Measurements from ENCODE around the gene AP1M2.

Gene AP1M2

GRCh38 chr19:10567656-10568055 is 19.5 kb downstream of the AP1M2 start:
- ChIA-PET POLR2A (no interaction called here), CTCF (interaction anchor here (1.0 to 19.6 kb wide), 10 partner anchors 14 to 163 kb away, joined by 3 to 644 read pairs (median 7); no protein-coding TSS in a partner anchor)
- DNase-seq (ENCODE audit: low read depth, low spot score): no peak
- H3K4me3 ChIP-seq (ENCODE audit: low read depth, low read length): peak overlapping the region; percentile 72
- TF ChIP-seq, protein P1, sequence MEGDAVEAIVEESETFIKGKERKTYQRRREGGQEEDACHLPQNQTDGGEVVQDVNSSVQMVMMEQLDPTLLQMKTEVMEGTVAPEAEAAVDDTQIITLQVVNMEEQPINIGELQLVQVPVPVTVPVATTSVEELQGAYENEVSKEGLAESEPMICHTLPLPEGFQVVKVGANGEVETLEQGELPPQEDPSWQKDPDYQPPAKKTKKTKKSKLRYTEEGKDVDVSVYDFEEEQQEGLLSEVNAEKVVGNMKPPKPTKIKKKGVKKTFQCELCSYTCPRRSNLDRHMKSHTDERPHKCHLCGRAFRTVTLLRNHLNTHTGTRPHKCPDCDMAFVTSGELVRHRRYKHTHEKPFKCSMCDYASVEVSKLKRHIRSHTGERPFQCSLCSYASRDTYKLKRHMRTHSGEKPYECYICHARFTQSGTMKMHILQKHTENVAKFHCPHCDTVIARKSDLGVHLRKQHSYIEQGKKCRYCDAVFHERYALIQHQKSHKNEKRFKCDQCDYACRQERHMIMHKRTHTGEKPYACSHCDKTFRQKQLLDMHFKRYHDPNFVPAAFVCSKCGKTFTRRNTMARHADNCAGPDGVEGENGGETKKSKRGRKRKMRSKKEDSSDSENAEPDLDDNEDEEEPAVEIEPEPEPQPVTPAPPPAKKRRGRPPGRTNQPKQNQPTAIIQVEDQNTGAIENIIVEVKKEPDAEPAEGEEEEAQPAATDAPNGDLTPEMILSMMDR (IDR thresholded peaks at IDR 0.05; ENCODE audit: insufficient read depth, low read length, missing control alignments): no peak

DNA sequence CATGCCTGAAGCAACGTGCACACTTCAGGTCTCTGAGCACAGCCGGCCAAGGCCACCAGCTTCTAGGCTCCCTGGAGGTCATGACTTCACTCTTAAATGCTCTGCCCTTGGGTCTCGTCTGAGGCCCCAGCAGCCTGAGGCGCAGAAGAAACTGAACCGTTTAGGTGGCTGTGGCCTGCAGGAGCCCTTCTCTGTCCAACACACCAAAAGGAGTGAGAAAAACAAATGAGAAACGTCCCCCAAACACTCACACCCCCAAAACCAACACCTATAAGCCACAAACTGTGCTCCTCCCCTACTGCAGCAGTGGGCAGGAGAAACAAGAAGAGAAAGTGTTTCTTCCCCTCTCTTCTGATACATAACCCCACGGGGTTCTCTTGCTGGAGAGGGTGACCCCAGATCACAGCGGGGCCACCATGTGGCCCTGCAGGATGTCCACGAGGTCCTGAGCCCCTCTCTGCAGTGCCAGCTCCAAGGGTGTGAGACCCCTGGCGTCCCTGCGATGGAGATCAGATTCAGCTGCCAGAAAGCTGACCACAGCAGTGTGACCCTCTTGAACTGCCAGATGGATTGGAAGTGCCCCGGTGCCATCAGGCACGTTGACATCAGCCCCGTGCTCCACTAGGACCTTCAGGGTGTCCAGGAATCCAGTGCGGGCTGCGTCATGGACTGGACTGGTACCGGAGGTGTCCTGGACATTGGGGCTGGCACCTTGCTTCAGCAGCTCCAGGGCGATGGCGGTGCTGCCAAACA is 20.3 kb downstream of the AP1M2 start:
- ChIA-PET CTCF (interaction anchor here (0.6 to 19.6 kb wide), 13 partner anchors 15 to 162 kb away, joined by 3 to 644 read pairs (median 6); no protein-coding TSS in a partner anchor), POLR2A (no interaction called here)
- peak overlapping the region; percentile 35 for H3K4me3 ChIP-seq (ENCODE audit: low read depth, low read length)
- TF ChIP-seq, protein P1 (IDR thresholded peaks at IDR 0.05; ENCODE audit: insufficient read depth, low read length, missing control alignments): no peak
- DNase-seq (ENCODE audit: low read depth, low spot score): no peak

GRCh38 chr19:10566408-10566657 is 20.8 kb downstream of the AP1M2 start:
- CTCF ChIA-PET: interaction anchor here (0.6 to 9.0 kb wide), 8 partner anchors 15 to 150 kb away, joined by 3 to 74 read pairs (median 6); no protein-coding TSS in a partner anchor
- no peak for DNase-seq (ENCODE audit: low read depth, low spot score)
- peak overlapping the region; percentile 98 for H3K4me3 ChIP-seq (ENCODE audit: low read depth, low read length)
- POLR2A ChIA-PET: interaction anchor here (0.6 kb wide), 1 partner anchor 71 kb away, joined by 3 read pairs; no protein-coding TSS in a partner anchor
- TF ChIP-seq, protein P1 (IDR thresholded peaks at IDR 0.05; ENCODE audit: insufficient read depth, low read length, missing control alignments): no peak

DNA sequence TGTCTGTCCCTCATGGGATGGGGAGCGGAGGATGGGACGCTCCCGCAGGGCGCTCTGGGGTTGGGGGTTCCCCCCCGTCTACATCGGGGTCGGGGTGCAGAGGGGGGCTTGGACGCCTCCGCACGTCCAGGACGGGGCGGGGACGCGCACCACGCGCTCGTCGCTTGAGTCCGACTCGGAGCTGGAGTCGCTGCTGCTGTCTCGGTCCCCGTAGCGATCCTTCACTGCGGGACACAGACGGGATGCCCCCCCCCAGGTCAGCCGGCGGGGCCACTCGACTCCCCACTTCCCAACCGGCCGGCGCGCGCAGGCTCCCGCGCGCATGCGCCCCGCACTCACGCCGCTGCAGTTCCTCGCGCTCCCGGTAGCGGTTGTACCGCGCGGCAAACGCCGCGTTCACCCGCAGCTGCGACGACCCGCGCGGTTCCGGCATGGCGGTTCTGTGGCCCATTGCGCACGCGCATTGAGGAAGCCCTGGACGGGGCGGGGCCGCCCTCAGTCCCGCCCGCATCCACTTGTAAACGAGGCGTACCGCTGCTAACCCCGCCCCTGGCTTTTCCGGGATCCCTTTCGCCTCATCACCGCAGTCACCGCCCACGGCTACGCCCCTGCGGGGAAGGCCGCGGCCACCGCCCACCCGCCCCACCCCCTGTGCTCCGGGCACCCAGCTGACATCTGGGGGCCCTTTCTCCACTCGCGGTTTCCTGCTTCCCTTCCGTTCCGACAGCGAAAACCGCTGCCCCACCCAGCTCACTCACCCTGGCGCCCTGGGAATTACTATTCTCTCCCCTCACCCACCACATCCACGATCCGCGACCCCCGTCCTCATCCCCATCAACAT is 21.3 kb downstream of the AP1M2 start, which contains the start of gene KRI1:
Gene KRI1 (minus strand): TSS at position 444 of the 841 bp plus-strand sequence. CDS start 11 bp downstream, at position 433.
- ChIA-PET CTCF (interaction anchor here (0.6 to 2.5 kb wide), 7 partner anchors 10 to 150 kb away, joined by 3 to 10 read pairs (median 5); no protein-coding TSS in a partner anchor), POLR2A (interaction anchor here (0.6 kb wide), 1 partner anchor 70 kb away, joined by 3 read pairs; no protein-coding TSS in a partner anchor)
- TF ChIP-seq, protein P1 (IDR thresholded peaks at IDR 0.05; ENCODE audit: insufficient read depth, low read length, missing control alignments): peak; percentile 53
- DNase-seq (ENCODE audit: low read depth, low spot score): peak; percentile 67
- peak within 1 kb of the TSS; percentile 98 for H3K4me3 ChIP-seq (ENCODE audit: low read depth, low read length)

DNA sequence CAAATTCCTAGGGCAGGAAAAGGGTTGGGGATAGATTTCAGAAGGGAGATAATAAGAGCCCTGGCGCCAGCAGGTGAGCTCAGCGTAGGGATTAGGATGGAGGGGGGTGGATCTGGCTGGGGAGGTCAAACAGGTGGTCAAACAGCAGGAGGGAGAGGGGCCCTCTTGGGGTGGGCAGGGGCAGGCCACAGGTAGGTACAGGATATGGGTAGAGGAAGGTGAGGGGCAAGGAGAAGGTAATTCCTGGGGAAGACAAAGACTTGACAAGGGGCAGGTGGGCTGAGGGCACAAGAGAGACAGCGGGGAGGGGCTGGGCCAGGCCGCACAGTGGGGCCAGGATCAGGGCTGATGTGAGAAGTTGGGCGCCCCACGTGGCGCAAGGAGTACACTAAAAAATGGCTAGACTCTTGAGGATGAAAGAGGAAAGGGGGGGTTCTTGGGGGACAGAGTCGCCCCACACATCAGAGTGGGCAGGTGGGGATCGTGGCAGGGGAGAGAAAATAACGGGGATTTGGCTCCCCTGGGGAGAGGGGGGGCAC is 22.0 kb downstream of the AP1M2 start:
- POLR2A ChIA-PET: no interaction called here
- no peak for DNase-seq (ENCODE audit: low read depth, low spot score)
- H3K4me3 ChIP-seq (ENCODE audit: low read depth, low read length): peak overlapping the region; percentile 98
- TF ChIP-seq, protein P1 (IDR thresholded peaks at IDR 0.05; ENCODE audit: insufficient read depth, low read length, missing control alignments): peak; percentile 51
- CTCF ChIA-PET: interaction anchor here (1.0 to 2.5 kb wide), 3 partner anchors 12 to 82 kb away, joined by 3 to 10 read pairs (median 6); no protein-coding TSS in a partner anchor

Data from AG04449 (cell line).